HG03521 (cell line): ENCODE results near the gene MYO7A.
A peak's percentile ranks its signal among the peaks of the same experiment; 100 is the strongest.

ENCODE experiments used
- ATAC-seq: cut with Tn5 transposase; IDR thresholded peaks from one replicate; pipeline ENCODE4 v1.9.1; 2021; ENCODE audit warnings: mild to moderate bottlenecking, moderate library complexity; ENCODE audit not compliant: unreplicated experiment

Gene MYO7A

GRCh38 chr11:77127920-77128691 is at the start of gene MYO7A:
TSS of gene MYO7A (plus strand) at chr11:77128246. CDS start at chr11:77130635, 2,389 bp downstream.
- no peak for ATAC-seq

DNA sequence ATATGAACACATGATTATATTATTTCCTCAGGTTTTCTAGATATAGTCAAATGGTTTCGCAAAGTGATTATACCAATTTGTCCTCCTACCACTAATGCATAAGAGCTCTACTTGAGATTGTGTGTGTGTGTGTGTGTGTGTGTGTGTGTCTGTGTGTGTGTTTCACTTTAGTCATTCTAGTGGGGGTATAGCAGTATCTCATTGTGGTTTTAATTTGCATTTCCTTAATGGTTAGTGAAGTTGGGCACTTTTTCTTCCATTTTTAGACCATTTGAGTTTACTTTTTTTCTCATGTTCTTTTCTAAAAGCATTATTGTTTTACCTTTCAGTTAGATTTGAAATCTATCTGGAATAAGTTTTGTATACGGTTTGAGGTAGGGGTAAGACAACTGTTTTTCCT is 48.4 kb upstream of the MYO7A start:
- no peak for ATAC-seq

DNA sequence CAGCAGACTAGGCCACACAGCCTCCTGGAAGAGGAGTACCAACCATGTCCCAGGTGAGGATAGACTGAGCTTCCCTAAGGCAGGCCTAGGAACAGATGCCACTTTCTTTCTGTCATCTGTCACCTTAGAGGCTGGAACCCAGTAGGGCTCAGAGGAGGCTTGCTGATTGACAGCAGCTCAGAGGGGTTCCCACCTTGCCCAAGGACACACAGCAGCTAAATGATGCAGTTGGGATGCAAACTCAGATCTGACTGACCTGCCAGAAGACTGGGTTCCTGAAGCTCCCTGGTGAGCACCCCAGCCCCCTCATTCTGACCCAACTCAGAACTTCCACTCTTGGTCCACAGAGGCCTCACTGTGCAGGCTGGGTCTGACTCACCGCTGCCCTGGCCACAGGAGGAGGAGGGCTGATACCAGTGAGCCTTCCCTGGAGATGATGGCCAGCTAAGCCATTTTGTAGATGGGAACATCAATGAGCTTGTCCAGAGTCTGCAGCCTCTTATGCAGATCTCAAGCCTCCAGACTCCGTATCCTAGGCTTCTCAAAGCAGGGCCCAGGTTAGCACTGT is 47.3 kb upstream of the MYO7A start:
- ATAC-seq: no peak

GRCh38 chr11:77081381-77081851 is 46.6 kb upstream of the MYO7A start:
- no peak for ATAC-seq

DNA sequence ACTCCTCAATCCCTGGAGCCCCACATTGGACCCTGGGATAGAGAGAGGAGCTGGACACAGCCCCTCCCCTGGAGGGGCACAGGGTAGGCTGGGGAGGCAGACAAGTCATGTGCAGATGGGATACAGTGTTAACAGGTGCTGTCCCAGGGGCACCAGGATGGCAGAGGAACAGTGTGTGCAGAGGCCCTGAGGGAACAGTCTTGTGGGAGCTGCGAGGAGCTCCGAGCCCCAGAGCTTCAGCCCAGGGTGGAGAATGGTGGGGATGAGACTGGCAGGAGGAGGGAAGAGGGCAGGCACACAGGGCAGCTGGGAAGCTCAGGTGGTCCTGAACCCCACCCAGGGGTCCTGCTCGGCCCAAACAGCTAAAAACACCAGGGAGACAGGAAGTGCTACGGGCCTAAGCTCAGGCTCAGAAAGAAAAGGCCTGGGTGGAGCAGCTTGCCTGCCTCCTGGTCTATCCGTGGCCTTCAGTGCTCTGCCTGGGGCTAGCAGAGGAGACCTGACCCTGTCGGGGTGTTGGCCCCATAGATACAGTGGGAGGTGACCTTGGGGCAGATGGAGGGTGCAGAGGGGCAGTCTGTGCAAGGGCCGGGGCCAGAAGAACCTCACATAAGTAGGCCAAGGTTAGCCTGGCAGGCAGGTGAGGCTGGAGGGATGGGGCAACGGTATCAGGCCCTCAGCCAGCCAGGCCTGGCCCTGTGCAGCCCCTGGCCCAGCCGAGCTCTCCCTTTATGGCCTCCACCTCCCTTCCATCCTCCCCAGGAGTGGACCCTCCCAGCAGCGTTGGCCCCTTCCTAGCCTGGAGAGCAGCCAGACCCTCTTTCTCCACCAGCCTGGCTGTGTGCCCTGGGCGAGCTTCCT is 45.8 kb upstream of the MYO7A start:
- ATAC-seq: peak; percentile 10

DNA sequence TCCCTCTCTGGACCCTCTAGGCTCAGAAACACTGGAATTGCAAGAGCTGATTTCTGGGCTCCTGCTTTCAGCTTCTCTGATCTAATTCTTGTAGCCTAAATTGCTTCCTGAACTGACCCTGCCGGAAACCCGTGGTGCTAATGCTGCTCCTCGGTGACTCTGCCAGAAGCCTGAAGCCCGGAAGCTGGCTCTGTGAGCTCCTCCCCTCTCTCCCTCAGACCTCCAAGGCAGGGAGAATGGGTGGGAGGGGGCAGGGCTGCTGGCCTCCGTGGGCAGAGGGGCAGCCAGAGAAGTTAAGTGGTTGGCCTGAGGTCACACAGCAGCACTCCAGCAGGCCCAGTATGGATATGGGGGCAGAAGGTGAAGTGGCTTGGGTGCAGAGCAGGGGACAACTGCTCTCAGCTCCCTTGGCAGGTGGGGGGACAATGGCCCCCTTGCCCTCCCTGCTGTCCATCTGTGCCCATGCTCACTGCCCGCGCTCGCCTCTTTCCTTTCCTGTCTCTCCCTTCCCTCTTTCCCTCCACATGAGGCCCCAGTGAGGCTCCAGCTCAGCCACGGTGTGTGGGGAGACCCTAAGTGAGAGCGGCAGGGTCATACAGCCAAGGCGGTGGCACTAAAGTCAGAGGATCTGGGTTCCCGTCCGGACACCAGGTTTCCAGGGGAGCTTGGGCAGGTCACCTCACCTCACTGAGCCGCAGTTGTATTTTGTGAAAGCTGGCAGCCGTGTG is 45.0 kb upstream of the MYO7A start:
- ATAC-seq: peak; percentile 62

DNA sequence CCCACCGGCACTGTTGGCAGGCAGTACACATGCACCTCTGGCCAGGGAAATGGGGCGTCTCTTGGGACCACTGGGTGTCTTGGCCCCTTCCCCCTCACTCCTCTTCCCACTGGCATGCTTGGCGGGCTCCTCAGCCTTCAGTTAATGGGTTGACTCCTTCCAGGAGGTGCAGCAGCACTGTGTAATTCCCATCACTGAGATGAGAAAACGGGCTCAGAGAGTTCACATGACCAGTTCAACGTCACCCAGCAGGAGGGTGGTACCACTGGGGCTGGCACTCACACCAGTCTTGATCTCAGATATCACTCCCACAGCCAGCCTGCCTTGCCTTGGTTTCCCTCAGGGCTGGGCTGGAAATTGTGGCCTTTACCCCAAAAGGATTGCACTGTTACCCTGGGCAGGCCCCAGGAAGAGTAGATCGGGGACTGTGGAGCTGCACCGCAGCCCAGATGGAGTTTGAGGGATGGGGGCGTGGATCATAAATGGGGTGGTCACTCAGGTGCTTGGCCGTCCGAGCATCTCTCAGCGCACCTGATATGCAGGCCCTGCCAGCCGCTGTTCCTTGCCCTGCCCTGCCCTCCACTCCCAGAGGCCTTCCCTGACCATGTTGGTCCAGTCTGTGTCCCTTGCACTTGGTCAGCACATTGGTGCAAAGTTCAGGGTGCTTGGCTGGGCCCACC is 44.3 kb upstream of the MYO7A start:
- ATAC-seq: no peak

DNA sequence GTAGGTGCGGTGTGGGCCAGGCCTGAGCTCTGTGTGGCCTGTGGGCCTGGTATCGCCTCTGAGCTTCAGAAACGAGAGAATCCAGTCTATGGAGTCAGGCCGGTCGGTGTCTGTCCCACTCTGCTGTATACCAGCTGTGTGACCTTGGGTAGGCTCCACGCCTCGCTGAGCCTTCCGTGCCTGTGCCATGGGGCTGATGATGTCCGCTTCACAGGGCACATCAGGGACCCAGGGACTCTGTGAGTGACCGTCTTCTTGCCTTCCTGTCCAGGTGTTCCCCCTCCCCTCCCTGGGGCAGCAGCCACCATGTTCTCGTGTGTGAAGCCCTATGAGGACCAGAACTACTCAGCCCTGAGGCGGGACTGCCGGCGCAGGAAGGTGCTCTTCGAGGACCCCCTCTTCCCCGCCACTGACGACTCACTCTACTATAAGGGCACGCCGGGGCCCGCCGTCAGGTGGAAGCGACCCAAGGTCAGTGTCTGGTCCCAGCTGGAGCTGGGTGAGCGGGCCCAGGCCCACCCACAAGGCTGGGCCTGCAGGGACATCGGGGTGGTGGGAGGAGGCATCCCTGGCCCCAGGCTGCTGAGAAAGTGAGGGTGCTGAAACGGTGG is 43.4 kb upstream of the MYO7A start:
- no peak for ATAC-seq

DNA sequence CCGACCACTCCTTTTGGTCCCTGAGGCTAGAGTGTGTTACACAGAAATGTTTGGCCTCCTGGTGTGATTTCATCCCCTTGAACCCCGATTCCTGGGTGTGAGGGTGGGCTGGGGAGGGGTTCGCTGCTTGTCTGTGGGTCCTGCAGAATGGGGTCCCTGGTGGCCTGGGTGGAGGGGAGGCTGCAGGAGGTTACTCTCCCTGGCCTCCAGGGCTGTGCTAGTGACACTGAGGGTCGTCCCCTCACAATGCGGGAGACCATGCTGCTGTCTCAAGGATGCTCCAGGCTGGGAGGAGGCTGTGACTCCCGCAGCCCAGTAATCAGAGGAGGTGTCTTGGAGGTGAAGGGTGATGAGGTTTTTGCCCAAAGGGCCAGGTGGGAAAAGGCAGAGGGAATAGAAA is 42.4 kb upstream of the MYO7A start:
- no peak for ATAC-seq

- ATAC-seq: no peak
Measured at GRCh38 chr11:77086521-77087472, 41.2 kb upstream of the MYO7A start.

- no peak for ATAC-seq
Measured at GRCh38 chr11:77087723-77088225, 40.3 kb upstream of the MYO7A start.

DNA sequence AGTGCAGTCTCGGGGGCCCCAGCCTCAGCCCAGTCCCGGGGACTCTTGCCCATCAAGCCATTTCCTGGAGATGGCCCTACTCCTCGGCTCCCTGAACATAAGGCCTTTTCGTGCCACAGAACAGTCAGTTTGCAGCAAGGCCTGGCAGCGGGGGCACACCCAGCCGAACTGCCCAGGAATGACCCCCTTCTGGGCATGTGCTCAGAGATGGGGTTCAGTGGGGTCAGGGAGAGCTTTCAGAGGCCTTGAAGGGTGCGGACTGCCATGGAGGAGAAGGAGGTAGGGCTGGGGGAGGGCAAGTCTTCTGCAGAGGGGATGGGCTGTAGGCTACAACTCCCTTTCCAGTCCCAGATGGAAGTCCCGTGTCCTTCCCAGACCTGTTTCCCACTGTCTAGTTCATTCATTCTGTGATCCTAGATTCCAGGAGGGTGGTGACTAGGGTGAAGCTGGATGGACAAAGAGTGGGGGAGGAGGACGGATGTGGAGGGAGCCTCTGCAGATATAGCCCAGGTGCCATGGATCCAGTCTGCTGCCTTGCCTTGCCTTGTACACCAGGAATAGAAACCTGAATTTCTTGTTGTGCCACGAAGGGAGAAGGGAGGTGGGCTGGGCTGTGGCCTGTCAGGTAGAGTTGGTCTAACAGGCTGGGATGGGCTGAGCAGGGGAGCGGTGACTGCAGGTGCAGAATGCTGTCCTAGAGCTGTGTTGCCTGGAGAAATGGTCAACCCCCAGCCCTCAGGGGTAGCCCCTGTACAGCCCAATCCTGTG is 39.6 kb upstream of the MYO7A start:
- ATAC-seq: no peak

GRCh38 chr11:77089004-77089545 is 39.0 kb upstream of the MYO7A start:
- no peak for ATAC-seq

DNA sequence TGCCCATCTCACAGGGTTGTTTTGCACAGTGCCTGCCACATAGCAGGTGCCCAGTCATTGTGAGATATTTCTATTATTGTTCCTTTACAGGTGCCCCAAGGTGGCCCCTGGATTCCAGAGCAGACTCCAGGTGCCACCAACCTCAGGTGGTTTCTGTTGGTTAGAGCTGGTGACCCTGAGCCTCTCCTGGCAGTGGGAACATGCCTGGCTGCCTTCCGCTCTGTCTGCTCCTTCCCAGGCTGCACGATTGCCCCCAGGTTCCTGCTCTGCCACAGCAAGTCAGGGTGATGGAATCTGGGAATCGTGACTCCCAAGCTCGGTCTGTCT is 38.0 kb upstream of the MYO7A start:
- ATAC-seq: no peak

DNA sequence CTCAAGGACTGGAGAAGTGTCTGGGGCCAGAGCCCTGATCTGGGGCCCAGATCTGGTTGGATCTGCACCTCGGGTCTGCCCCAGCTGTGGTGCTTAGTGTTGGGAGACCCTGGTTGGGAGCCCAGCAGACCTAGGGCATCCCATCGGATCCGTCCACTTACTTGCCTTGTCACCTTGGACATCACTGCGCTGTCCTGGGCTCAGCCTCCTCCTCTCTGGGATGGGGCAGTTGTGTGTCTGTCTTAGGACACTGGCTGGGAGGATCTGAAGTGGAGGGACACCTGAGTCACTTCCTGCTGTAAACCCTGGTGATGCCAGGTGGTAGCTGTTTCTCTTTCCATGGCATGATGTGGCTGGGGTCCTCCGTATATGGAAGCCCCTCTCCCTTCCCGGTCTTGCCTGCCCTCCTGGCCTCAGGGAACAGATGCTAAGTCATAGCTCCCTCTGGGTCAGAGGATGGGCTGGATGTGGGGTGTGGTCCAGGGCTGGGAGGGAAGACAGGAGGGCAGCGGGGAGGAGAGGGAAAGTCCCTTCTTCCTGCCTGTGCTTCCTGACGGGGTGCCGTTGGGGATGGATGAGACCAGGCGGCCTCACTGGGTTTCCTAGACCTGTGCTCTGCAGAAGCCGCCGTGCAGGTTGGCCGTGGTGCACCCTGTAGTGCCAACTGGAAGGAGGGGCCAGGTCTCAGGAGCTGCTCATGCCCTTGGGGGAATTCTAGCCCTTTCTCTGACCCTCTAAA is 37.5 kb upstream of the MYO7A start:
- ATAC-seq: no peak

GRCh38 chr11:77091146-77091940 is 36.7 kb upstream of the MYO7A start:
- peak; percentile 80 for ATAC-seq
